ENCODE results near the gene CYP46A1.

Gene CYP46A1

GRCh38 chr14:99684410-99684934, 374 bp downstream of the CYP46A1 start:
- H3K4me1 ChIP-seq (ENCODE audit: control insufficient read depth, insufficient read depth, low read length): no peaks in the 10 kb centered on the region
- CTCF ChIA-PET: interaction anchor here (0.5 to 2.4 kb wide), 8 partner anchors 12 to 214 kb away, joined by 3 to 12 read pairs (median 4); no protein-coding TSS in a partner anchor

DNA sequence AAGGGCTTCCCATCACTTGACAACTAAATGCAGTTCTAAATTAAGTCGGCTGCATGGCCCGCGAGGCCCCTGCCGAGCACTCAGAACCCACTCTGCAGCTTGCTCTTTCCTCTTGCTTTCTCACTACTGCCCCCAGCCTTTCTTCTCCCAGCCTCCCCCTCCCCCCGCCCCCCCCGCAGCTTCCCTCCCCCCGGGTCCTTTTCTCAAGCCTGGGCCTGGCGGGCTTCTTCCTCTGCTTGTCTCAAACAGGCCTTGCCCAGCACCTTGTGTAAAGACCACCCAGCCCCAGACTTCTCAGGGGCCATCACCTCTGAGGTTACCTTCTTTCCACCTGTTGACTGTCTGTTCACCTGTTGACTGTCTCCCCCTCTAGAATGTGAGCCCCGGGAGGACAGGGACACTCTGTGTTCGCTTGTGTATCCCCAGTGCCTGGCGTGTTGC, 1.1 kb downstream of the CYP46A1 start:
- H3K36me3 ChIP-seq (ENCODE audit: control insufficient read depth in 2 of 2, insufficient read depth in 1 of 2, low read length in 2 of 2): no peaks in the 10 kb centered on the region
- CTCF ChIA-PET: interaction anchor here (0.6 to 1.3 kb wide), 2 partner anchors 12 to 20 kb away, joined by 3 to 8 read pairs; no protein-coding TSS in a partner anchor
- TF ChIP-seq ZNF530 (tag by site-specific recombination; IDR thresholded peaks at IDR 0.05; ENCODE audit: low read depth) (no peak), ZBTB20 (tag by site-specific recombination; IDR thresholded peaks at IDR 0.05) (no peak), ZNF561 (tag by site-specific recombination; IDR thresholded peaks at IDR 0.05; ENCODE audit: borderline replicate concordance) (no peak), SCRT2 (tag by site-specific recombination; IDR thresholded peaks at IDR 0.05) (peak; percentile 99), ZBTB48 (tag by site-specific recombination; IDR thresholded peaks at IDR 0.05) (no peak), SCRT1 (tag by site-specific recombination; IDR thresholded peaks at IDR 0.05; ENCODE audit: borderline replicate concordance) (peak; percentile 99)
- TF ChIP-seq, protein P1, sequence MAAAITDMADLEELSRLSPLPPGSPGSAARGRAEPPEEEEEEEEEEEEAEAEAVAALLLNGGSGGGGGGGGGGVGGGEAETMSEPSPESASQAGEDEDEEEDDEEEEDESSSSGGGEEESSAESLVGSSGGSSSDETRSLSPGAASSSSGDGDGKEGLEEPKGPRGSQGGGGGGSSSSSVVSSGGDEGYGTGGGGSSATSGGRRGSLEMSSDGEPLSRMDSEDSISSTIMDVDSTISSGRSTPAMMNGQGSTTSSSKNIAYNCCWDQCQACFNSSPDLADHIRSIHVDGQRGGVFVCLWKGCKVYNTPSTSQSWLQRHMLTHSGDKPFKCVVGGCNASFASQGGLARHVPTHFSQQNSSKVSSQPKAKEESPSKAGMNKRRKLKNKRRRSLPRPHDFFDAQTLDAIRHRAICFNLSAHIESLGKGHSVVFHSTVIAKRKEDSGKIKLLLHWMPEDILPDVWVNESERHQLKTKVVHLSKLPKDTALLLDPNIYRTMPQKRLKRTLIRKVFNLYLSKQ (tag by site-specific recombination; IDR thresholded peaks at IDR 0.05; ENCODE audit: borderline replicate concordance): no peak
- TF ChIP-seq, protein P2, sequence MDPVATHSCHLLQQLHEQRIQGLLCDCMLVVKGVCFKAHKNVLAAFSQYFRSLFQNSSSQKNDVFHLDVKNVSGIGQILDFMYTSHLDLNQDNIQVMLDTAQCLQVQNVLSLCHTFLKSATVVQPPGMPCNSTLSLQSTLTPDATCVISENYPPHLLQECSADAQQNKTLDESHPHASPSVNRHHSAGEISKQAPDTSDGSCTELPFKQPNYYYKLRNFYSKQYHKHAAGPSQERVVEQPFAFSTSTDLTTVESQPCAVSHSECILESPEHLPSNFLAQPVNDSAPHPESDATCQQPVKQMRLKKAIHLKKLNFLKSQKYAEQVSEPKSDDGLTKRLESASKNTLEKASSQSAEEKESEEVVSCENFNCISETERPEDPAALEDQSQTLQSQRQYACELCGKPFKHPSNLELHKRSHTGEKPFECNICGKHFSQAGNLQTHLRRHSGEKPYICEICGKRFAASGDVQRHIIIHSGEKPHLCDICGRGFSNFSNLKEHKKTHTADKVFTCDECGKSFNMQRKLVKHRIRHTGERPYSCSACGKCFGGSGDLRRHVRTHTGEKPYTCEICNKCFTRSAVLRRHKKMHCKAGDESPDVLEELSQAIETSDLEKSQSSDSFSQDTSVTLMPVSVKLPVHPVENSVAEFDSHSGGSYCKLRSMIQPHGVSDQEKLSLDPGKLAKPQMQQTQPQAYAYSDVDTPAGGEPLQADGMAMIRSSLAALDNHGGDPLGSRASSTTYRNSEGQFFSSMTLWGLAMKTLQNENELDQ (tag by site-specific recombination; IDR thresholded peaks at IDR 0.05; ENCODE audit: low read depth): no peak
- H3K4me3 ChIP-seq (ENCODE audit: low read depth, low read length): no peak overlapping the region
- no peaks in the 10 kb centered on the region for H3K4me1 ChIP-seq (ENCODE audit: control insufficient read depth, insufficient read depth, low read length)
- no peak overlapping the region for H3K27ac ChIP-seq (ENCODE audit: extremely low read depth, low read depth, low read length)
- H3K9me3 ChIP-seq (ENCODE audit: control insufficient read depth, insufficient read depth, low read depth, low read length): no peaks in the 10 kb centered on the region
- POLR2A ChIA-PET: no interaction called here

More at GRCh38 chr14:99684410-99684934, 374 bp downstream of the CYP46A1 start:
- Histone ChIP-seq H3K36me3 (ENCODE audit: control insufficient read depth in 2 of 2, insufficient read depth in 1 of 2, low read length in 2 of 2) (no peaks in the 10 kb centered on the region), H3K27ac (ENCODE audit: extremely low read depth, low read depth, low read length) (no peak overlapping the region), H3K9me3 (ENCODE audit: control insufficient read depth, insufficient read depth, low read depth, low read length) (no peaks in the 10 kb centered on the region), H3K4me3 (ENCODE audit: low read depth, low read length) (peak overlapping the region; percentile 61)
- TF ChIP-seq ZFHX2 (tag by site-specific recombination; conservative IDR thresholded peaks at IDR 0.05) (0 out of 2 replicates have a peak, but pooled peaks have one; percentile 13), ZIC2 (tag by site-specific recombination; IDR thresholded peaks at IDR 0.05) (peak; percentile 51; the same call in 1 of the 2 replicates), ZNF692 (tag by site-specific recombination; IDR thresholded peaks at IDR 0.05) (peak; percentile 85), GLIS2 (tag by site-specific recombination; IDR thresholded peaks at IDR 0.05) (peak; percentile 20; the same call in 1 of the 2 replicates), ZNF629 (tag by site-specific recombination; IDR thresholded peaks at IDR 0.05) (no peak), ZBTB8A (tag by site-specific recombination; IDR thresholded peaks at IDR 0.05) (peak; percentile 64), SP2 (tag by site-specific recombination; IDR thresholded peaks at IDR 0.05) (peak; percentile 22), ZFP69B (tag by site-specific recombination; IDR thresholded peaks at IDR 0.05) (peak; percentile 84), REPIN1 (tag by site-specific recombination; IDR thresholded peaks at IDR 0.05; ENCODE audit: low read depth) (no peak), ZBTB26 (tag by site-specific recombination; optimal IDR thresholded peaks at IDR 0.05) (peak; percentile 17)
- TF ChIP-seq, protein P3, sequence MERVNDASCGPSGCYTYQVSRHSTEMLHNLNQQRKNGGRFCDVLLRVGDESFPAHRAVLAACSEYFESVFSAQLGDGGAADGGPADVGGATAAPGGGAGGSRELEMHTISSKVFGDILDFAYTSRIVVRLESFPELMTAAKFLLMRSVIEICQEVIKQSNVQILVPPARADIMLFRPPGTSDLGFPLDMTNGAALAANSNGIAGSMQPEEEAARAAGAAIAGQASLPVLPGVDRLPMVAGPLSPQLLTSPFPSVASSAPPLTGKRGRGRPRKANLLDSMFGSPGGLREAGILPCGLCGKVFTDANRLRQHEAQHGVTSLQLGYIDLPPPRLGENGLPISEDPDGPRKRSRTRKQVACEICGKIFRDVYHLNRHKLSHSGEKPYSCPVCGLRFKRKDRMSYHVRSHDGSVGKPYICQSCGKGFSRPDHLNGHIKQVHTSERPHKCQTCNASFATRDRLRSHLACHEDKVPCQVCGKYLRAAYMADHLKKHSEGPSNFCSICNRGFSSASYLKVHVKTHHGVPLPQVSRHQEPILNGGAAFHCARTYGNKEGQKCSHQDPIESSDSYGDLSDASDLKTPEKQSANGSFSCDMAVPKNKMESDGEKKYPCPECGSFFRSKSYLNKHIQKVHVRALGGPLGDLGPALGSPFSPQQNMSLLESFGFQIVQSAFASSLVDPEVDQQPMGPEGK (tag by site-specific recombination; IDR thresholded peaks at IDR 0.05): 0 out of 2 replicates have a peak, but pooled peaks have one; percentile 35
- POLR2A ChIA-PET: interaction anchor here (0.8 to 1.2 kb wide), 6 partner anchors 17 to 287 kb away, joined by 3 to 5 read pairs (median 4); no protein-coding TSS in a partner anchor
